HG03045 (cell line): ENCODE data around the gene TACR2.

Source experiments
- ATAC-seq: cut with Tn5 transposase; IDR thresholded peaks from one replicate; pipeline ENCODE4 v1.9.1; 2021; ENCODE audit warnings: mild to moderate bottlenecking, moderate library complexity; ENCODE audit not compliant: unreplicated experiment

TACR2 gene

DNA sequence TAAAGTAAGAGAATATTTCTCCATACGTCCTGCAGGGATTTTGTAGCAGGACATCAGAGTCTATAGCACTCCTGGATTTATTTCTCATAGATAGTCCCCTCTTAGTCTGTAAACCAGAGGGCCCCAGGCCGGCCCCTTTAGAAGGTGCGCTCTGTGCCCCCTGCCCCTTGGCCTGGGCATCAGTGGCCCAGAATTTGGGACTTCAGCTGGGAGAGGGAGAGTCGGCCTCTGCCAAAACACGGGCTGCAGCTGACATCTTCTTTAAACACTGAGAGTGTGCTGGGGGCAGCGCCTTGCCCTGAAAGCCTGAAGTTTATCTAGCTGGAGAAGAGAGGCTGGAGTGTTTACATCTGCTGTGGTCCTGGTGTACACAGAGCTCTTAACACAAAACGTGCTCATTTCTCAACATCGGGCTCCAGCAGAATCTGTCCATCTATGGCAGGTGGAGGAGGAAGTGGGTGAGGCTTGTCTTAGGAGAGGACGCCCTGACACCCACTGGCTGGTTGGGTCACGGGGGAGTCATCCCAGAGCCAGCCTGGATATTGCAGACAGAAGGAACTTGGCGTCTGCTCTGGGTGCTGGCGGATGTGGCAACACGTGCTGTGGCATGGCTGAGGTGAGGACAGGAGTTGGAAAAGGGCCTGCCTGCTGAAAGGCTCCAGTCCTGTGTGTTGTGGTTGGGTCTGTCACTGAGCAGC is 5.0 kb upstream of the TACR2 start:
- ATAC-seq: no peak

DNA sequence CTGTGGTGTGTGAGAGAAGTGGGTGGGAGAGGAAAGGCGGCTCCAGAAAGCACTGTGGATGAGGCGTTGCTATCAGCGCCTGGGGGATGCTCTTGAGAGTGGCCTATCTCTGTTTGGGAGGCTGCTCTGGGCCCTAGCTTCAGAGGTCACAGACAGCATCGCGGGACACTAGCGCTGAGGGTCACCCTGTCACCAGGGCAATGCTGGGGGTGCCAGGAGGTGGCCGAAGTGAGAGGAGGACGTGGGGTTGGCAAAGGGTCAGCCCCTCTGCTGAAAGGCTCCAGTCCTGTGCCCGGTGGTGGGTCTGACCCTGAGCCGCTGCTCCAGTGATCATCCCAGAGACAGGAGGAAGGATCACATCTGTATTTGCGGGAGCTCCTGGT is 3.0 kb upstream of the TACR2 start:
- no peak for ATAC-seq

DNA sequence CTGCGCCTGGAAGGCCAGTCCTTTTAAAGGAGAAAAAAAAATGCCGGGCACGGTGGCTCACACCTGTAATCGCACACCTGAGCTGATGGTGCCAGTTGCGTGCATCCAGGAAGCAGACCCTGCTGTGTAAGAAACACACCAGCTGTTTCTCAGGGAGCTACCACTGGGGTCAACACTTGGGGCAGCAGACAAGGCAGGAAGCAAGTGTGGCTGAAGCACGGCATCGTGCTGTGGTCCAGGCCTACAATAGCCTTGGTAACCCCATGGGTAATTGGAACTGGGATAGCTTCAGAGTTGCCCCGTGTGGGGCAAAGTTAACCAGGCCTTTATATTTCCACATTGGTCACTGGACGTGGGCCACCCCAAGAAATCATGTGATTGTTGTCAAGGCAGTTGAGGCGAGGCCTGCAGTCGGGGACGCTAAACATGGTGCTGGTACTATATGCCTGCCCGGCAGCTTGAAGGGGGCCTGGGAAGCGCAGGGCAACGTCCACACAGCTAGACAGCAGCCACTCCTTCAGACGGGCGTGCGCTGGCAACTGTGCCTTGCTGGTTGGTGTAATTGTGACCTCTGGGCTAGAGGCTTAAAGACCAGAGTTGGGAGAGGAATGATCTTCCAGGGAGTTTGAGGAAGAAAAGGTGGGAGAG is 2.5 kb upstream of the TACR2 start:
- ATAC-seq: no peak

DNA sequence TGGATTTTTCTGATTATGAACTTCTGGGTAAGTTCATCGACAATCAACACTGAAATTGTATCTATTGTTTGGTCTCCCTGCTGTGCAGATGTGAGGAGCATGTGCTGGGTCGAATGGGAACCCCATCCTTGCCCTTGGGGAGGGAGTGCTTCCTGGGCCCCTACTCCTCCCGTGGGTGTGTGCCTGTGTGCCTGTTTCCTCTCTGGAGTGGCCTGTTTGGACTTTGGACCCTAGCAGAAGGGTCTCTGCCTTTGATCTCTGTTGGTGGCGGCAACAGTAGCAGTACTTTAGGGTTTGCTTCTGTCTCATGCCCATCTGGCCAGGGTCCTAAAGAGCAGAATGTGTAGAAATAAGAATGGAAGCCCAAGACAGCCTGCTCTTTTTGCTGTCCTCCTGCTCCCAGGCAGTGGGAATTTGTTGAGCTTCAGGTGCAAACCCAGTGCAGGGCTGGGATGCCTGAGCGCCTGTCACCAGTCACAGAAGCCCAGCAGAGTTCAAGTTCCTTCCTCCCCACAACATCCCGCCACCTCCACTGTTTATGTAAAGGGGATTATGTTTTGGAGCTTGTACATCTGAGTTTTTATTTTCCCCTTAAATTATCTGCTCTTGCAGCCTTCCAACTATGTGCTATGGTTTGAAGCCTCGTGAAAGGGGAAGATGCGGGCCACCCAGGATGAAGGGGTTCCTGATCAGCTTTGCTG is 1.5 kb upstream of the TACR2 start:
- ATAC-seq: no peak

DNA sequence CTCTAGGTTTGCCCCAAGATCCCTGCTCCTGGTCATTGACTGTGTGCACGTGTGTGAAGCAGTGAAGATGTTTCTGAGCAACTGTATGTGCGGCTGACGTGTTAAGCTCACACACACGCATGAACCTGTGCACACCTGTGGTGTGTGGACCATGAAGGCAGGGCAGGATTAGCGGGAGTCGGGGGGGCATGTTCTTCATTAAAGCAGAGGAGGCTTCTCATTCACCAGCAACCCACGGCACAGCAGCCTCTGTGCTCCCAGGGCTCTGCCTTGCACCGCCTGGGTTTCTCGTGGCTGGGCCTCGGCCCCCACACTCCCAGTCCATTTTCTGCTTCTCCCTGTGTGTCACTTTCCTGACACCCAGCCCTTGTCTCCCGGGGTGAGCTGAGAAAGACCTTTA is 824 bp upstream of the TACR2 start:
- no peak for ATAC-seq

DNA sequence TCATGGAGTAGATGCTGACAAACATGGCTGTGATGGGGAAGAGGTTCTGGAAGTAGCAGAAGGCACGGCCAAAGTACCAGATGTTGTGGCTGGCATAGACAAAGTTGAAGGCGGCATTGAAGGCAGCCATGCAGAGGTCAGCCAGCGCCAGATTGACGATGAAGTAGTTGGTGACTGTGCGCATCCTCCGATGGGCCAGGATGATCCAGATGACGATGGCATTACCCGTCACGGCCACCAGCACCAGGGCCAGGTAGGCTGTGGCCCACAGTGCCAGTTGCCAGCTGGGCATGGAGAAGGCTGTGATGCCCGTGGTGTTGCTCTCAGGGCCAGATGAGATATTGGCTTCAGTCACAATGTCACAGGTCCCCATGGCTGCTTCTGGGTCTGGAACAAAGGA is 767 bp downstream of the TACR2 start:
- ATAC-seq: no peak

DNA sequence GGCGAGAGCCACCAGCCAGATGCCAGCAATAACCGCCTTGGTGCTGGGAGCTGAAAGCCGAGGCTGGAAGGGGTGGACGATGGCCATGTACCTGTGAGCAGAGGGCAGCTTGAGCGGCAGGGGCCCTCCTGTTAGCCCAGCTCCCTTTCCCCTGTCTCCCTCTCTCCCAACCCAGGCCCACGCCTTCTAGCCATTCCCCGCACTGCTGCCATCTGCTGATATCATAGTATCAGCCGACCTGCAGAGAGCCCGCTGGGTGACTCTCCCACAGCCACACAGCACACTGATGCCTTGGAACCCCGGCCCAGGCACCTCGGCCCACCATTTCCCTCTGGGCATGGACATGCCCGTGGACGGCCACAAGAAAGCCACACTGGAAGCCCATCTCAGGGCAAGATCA is 1.7 kb downstream of the TACR2 start:
- no peak for ATAC-seq

DNA sequence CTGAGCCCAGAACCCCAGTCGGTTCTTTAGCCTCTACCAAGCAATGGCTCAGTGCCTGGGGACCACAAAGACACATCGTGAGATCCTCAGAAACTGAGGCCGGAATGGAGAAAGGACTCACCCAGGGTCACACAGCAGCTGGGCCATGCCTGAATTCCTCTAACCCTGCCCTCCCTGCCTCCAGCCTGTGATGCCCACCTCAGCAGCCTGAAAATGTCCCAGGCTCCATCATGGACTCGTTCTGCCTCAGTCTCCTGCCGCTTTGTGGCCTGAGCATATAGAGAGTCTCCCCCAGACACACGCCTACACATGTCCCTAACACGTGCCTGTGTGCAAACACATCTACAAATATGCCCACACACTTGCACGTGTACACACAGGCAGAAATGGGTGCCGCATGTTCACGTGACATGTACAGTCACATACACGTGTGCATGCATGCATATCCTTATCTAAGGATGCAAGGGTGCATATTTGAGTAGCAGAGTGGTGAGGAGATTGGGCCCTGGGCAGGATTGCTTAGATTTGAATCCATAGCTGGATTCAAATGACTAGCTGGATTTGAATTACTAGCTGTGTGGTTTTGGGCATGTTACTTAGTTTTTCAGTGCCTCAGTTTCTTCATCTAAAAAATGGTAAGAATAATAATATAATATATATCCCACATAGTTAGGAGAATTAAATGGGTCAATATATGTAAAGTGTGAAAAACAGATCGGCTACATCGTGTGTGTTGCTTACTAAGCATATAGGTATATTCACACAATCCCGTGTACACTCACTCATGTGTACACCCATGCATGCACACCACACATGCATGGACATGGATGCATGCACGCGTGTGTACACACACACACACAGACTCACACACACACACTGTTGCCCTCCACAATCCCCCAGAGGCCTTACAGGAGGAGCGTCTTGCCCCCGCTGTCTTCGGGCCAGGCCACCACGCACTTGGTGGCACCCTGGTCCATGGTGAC is 2.4 kb downstream of the TACR2 start:
- ATAC-seq: no peak

DNA sequence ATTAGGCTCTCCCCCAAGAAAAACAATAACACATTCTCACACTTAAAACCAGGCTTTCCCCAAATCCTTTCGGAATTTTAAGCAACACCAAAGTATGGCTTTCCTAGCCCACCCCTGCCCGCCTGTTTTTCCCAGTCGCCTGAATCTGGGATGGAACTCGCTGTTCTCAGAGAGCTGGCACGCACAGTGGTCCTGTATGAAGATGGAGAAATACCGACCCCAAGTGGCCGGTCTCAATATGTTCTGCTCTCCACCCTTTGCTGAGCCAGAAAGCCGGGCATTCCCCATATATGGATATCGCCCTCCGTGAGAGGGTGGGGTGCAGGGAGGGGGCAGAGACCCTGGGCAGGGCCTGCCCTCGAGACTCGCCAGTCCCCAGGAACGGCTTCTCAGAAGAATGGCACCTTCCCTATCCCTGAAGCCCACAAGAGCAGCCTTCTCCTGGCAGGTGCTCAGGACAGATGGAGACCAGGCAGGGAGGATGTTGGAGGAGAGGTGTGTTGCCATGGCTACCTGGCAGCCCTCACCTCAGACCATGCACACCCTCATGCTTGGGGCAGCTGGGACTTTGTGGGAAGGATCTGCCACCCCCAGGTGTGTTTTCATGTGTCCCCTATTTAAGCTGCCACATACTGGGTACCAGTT is 3.4 kb downstream of the TACR2 start:
- no peak for ATAC-seq

DNA sequence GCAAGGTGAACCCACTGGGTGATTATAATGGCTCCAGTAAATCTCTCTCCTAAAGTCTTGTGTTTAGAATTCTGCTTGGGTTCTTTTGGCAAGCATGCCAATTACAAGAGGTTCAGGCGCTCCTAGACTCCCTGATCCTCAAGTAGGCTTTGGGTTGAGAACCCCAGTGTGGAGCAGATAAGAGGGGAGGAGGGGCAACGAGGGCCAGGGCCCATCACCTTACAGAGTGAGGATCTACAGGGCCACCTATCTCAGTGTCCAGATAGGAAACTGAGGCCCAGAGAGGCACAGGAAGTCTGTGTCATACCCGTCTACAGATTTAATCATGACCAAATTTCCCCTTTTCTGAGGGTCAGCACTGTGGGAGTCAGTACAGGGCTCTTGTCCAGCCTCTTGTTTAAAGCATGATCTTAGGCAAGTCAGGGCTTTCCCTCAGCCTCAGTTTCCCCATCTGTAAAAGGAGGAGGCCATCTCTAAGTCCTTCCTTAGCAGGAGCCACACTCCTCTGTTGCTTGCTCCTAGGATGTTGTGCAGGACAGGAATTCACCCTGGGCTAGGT is 4.4 kb downstream of the TACR2 start:
- no peak for ATAC-seq

DNA sequence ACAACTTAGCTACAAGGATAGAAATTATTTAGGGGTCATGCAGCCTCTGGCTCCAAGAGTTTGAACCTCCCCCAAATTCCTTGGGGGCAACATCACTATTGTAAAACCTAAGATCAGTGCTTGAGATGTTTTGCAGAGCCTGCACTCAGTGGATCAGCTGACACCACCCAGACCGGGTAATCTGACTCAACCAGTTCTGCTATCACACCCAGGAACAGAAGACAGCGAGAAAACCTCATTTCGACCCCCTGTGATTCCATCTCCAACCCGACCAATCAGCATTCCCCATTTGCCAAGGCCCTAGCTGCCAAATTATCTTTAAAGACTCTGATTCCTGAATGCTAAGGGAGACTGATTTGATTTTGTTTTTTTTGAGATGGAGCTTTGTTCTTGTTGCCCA is 5.2 kb downstream of the TACR2 start:
- no peak for ATAC-seq

DNA sequence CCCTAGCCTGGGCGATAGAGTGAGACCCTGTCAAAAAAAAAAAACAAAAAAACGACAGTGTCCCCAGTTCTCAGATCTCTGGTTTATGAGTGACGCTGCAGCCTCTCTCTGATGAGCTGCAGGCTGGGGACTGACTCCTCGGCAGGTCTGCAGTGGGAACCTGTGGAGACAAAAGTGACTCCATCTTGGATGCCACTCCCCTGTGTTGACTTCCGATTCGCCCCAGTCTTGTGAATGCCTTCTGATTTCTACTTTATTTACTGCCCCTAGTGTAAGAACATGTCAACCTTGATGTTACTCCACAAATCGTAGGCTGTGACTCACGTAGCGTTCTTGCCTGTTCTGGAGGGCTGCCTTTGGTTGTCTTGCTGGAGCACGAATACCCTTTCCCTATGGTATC is 6.2 kb downstream of the TACR2 start:
- no peak for ATAC-seq

DNA sequence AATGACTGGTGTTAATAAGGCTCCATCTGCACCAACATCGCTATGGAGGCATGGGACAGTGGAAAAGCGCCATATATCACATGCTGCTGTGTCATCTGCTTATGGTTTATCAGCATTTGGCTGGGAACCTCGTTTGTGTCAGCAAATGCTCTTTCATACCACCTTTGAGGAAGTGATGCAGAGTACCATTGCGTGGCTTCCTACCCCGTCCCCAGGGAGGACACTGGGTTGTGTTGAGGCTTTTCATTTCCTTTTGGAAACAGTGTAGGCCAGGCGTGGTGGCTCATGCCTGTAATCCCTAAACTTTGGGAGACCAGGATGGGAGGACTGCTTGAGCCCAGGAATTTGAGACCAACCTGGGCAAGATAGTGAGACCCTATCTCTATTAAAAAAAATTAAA is 6.8 kb downstream of the TACR2 start:
- no peak for ATAC-seq

DNA sequence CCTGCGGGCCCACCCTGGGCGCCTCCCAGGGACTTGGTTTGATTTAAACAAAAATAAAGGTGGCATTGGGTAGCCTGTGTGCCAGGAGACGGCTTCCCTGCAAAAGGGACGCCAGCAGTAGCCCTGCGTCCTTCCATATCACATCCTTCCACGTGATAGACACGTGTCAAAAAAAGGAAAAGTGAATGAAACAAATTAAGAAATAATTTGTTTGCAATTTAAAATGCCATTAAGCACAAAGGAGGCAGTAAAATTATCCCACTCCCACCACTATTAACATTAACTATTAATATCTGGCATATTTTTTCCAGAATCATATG is 7.6 kb downstream of the TACR2 start:
- no peak for ATAC-seq

DNA sequence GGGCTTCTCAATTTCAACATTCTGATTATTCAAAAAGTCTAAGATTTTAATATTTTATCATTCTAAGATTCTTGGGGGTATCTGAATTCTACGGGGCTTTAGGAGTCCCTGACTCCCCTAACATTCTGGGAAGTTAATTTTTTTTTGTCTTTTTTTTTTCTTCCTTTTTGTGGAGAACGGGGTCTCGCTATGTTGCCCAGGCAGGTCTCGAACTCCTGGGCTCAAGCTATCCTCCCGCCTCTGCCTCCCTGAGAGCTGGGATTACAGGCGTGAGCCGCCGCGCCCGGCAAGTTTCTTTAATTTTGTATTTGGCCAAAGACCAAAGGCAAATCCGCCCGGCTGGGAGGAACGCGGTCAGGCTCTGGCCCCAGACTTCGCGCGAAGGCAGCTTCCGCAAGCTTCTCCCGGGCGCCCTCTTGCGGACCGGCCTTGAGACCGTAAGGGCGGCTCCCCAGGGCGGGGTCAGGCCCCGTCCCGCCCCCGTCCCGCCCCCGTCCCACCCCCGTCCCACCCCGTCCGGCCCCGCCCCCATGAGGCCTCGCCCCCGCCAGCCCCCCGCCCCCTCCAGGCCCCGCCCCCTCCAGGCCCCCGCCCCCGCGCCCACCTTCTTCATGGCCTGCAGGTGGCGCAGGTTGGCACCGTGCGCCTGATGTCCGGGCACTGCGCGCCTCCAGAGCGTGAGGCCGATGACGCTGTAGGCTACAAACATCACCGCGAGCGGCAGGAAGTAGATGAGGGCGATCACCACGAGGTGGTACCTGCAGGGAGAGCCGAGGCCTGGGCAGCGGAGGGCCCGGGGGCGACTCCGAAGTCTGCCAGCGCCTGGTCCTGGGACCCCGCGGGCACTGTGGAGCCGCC is 8.2 kb downstream of the TACR2 start:
- peak; percentile 87 for ATAC-seq

DNA sequence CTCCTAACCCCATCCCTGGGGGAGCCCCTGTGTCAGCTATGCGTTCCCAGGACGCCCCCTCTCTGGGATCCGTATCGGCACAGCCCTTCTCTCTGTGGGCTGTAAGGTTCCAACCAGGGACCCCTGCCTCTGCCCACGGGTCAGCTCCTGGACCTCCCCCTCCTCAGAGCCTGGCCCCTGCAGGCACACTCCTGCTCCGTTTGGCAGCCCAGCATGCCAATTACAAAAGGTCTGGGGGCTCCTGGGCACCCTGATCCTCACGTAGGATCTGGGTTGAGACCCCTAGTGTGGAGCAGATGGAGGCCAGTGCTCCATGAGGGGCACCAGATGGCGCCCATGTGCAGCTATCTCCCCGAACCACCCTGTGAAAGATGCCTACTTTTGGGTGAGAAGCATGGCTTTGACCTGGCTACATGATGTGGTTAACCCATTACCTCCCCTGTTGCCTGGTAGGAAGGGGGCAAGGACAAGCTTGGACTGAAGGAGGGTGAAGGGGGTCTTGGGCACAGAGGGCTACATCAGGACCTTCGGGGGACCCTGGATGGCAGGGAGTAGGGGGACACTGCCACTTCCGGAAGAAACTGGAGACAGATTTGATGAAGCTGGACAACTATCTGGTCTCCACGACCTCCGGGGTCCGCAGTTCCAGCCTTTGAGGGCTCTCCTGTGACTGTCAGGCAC is 9.0 kb downstream of the TACR2 start:
- no peak for ATAC-seq

DNA sequence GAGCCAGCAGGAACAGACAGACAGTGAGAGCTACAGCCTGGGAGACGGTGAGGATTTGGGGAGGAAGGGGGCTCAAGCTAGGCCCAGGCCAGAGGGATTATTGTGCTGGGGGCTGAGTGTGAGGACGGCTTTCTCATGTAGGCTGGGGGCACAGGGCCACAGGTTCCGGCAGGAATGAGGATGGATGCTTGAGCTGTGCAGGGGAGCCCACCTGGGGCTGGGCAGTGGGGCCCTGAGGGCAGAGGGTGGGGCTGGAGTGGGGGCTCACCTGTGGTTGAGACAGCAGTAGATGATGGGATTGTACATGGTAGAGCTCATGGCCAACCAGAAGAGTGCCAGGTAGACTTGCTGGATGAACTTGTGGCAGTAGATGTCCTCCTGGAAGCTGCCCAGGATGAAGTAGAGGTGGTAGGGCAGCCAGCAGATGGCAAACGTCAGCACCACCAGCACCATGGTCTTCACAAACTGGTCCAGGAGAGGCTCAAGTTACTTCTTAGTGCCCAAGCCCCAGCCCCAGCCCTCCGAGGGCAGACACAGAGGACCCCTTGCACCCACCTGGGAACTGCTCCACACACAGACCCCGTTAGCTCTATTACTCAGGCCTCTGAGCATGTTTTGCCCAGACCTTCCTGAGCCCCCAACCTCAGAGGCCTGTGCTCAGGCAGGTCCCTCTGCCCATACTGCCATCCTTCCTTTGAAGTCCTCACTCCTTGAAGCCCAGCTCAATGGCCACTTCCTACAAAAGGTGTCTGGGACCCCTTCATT is 9.7 kb downstream of the TACR2 start:
- ATAC-seq: no peak

DNA sequence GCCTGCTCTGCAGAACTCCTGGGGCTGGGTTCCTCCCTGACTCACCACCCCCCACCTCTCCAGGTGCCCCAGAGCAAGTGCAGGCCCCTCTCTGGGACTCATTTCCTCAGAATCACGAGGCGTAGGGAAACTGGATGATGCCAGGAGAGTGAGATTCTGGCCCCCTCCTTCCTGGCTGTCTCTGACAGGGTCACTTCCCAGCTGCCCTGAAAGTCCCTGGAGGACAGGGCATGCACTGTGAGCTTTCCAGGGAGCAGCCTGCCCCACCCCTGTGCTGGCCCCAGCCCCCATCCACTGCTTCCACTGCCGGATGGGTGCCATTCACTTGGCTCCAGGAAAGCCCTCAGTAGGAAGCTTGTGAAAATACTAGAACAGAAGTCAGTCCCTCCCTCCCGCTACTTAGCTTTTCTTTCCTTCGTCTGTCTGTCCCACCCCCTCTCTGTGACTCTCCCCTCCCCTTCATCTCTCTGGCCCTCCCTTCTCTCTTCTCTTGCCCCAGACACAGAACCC is 10.4 kb downstream of the TACR2 start:
- no peak for ATAC-seq
